GM12892 (cell line): ENCODE data around the gene ZNF581.

ENCODE experiments used
- POLR2A ChIP-seq: IDR thresholded peaks from 2 replicates; pipeline ENCODE4 v1.6.1; 2011; ENCODE audit warnings: low read depth, low read length, control low read depth
- TAF1 ChIP-seq: IDR thresholded peaks from 2 replicates; pipeline ENCODE4 v1.6.1; 2011; ENCODE audit warnings: low read depth, mild to moderate bottlenecking, control low read depth, low read length, borderline replicate concordance

DNA sequence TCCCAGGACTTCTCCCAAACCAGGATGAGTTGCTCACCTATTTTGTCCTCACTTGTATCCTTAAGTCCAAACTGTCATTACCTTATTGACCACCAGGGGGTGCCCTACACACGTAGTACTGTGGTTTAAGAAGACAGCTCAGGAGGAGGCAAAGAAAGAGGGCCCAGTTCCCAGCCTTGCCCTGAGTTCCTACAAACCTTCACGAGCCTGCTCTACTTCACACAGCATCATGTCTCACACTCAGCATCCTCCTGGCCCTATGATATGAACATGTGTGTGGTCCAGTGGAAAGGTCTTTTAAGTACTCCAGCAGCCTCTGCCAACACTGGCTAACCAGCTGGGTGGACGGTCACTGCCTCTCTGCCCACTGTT is 11.0 kb upstream of the ZNF581 start:
- TF ChIP-seq TAF1 (no peak), POLR2A (no peak)
